Tibial nerve (tissue), 4 donors: ENCODE measurements around the gene DHX36. TPM values are rescaled to one million over a fixed set of nuclear protein-coding genes. Genes with fewer than 3 reads are reported as not detected.

Source experiments
- DNase-seq, 2 donors: peaks; one replicate each; pipeline ENCODE4 v3.0.0-alpha.2; 2019; ENCODE audit warnings: low spot score in 2 of 2
- H3K27ac ChIP-seq, 4 donors: fragments of 200-600 bp; sonication (generic) in 3 of 4; one replicate each; pipeline ENCODE4 v1.5.1; 2017 to 2019; ENCODE audit warnings: mild to moderate bottlenecking in 1 of 4
- H3K27me3 ChIP-seq, 2 donors: fragments of 200-600 bp; sonication (generic) in 1 of 2; one replicate each; pipeline versions ENCODE4 v1.5.1 to v1.6.0; 2017 to 2019
- H3K36me3 ChIP-seq, 3 donors: fragments of 200-600 bp; sonication (generic); one replicate each; pipeline ENCODE4 v1.5.1; 2018 to 2019
- H3K4me1 ChIP-seq, 4 donors: fragments of 200-600 bp; sonication (generic) in 3 of 4; one replicate each; pipeline ENCODE4 v1.5.1; 2017 to 2019
- H3K4me3 ChIP-seq, 4 donors: fragments of 200-600 bp; sonication (generic) in 3 of 4; one replicate each; pipeline ENCODE4 v1.5.1; 2017 to 2019; ENCODE audit warnings: mild to moderate bottlenecking in 1 of 4, moderate library complexity in 1 of 4
- H3K9me3 ChIP-seq, 4 donors: fragments of 200-600 bp; sonication (generic) in 3 of 4; one replicate each; pipeline ENCODE4 v1.5.1; 2017 to 2019
- EP300 ChIP-seq, 2 donors: sonication (generic); formaldehyde crosslinking; IDR thresholded peaks; one replicate each; pipeline ENCODE4 v1.6.1; 2017; ENCODE audit warnings: antibody characterized with exemption in 2 of 2, mild to moderate bottlenecking in 1 of 2
- POLR2A ChIP-seq, 2 donors: fragments of 450-650 bp; IDR thresholded peaks; one replicate each; pipeline ENCODE4 v1.6.1; 2017; ENCODE audit warnings: antibody characterized with exemption in 2 of 2, mild to moderate bottlenecking in 2 of 2, moderate library complexity in 2 of 2
- WGBS, 2 donors: methylation state at CpG; one replicate each; pipeline ENCODE4 v1.1.5; 2018; 5-methylcytosine and 5-hydroxymethylcytosine counted together
- total RNA-seq, 4 donors: library from RNA; depleted of rRNA; stranded (reverse); fragments of >200 nt; gene quantifications; one replicate each; pipeline ENCODE4 v1.1.0, GENCODE V29; 2016
- TF ChIP-seq, protein P1 (sequence below), 5 experiments: fragments of 200-600 bp in 3 of 5; fragments of 450-650 bp in 2 of 5; sonication (generic) in 3 of 5; IDR thresholded peaks; one replicate each; pipeline ENCODE4 v1.5.1; 2016 to 2019; ENCODE audit warnings: antibody characterized with exemption in 5 of 5, mild to moderate bottlenecking in 3 of 5, moderate library complexity in 2 of 5

The DHX36 gene
- total RNA-seq, 4 donors from 2014 or later: 60.6 to 73.5 (median 64.5) TPM

DNA sequence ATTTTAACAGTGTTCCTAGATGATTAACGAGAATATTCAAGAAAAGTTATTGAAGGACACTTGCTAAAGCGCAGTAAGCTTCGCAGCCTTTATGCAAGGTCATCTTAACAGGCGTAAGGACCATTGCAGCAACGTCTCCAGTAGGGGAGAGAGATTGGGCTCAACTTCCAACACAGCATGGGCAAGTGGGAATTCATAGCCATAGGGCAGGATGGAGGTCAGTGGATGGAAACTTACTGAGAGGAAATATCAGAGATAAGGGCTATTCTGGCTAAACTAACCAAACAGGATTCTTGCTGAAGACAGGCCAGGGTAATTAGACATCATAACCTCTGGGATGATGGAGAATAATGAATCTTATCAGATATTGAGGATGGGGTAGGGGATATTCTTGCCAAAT lies 82.8 kb downstream of the DHX36 start:
- TF ChIP-seq, protein P1, sequence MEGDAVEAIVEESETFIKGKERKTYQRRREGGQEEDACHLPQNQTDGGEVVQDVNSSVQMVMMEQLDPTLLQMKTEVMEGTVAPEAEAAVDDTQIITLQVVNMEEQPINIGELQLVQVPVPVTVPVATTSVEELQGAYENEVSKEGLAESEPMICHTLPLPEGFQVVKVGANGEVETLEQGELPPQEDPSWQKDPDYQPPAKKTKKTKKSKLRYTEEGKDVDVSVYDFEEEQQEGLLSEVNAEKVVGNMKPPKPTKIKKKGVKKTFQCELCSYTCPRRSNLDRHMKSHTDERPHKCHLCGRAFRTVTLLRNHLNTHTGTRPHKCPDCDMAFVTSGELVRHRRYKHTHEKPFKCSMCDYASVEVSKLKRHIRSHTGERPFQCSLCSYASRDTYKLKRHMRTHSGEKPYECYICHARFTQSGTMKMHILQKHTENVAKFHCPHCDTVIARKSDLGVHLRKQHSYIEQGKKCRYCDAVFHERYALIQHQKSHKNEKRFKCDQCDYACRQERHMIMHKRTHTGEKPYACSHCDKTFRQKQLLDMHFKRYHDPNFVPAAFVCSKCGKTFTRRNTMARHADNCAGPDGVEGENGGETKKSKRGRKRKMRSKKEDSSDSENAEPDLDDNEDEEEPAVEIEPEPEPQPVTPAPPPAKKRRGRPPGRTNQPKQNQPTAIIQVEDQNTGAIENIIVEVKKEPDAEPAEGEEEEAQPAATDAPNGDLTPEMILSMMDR (IDR thresholded peaks at IDR 0.05): no peak
- no peak for TF ChIP-seq POLR2A (IDR thresholded peaks at IDR 0.05)
- TF ChIP-seq EP300 (IDR thresholded peaks at IDR 0.05): no peak
- peaks cover 0 to 14% (median 0%) of the 10 kb centered on the region in 3 donors for H3K36me3 ChIP-seq
- no peak overlapping the region for H3K4me3 ChIP-seq
- DNase-seq: no peak
- H3K9me3 ChIP-seq: no peaks in the 10 kb centered on the region
- peaks cover 0 to 60% (median 16%) of the 10 kb centered on the region in 4 donors for H3K4me1 ChIP-seq
- WGBS, 2 donors: 87 to 94% methylated on average over 5 of the region's 5 CpGs
- H3K27me3 ChIP-seq: no peaks in the 10 kb centered on the region
- peak overlapping the region in 3 of 4 donors; percentile 63 to 92 (median 82) for H3K27ac ChIP-seq

DNA sequence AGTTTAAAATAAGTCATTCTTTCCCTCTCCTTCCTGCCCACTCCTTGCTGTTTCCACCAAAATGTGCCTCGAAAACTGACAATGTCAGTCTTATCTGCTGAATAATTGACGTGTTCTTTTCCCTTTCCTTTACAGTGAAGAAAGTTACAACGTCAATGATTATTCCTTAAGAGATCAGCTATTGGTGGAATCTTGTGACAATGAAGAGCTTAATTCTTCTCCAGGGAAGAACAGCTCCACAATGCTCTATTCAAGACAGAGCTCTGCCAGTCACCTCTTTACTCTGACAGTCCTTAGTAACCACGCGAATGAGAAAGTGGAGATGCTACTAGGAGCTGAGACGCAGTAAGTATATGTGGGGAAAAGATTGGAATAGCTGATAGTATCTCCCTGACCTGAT lies 84.1 kb downstream of the DHX36 start:
- Histone ChIP-seq H3K36me3 (peaks cover 0 to 14% (median 0%) of the 10 kb centered on the region in 3 donors), H3K4me3 (no peak overlapping the region), H3K9me3 (no peaks in the 10 kb centered on the region), H3K27me3 (no peaks in the 10 kb centered on the region), H3K4me1 (peaks cover 0 to 48% (median 16%) of the 10 kb centered on the region in 4 donors), H3K27ac (peak overlapping the region in 2 of 4 donors; percentile 6 to 82)
- no peak for TF ChIP-seq EP300 (IDR thresholded peaks at IDR 0.05)
- 57 to 67% methylated on average over 6 of the region's 6 CpGs for WGBS, 2 donors
- DNase-seq: no peak

DNA sequence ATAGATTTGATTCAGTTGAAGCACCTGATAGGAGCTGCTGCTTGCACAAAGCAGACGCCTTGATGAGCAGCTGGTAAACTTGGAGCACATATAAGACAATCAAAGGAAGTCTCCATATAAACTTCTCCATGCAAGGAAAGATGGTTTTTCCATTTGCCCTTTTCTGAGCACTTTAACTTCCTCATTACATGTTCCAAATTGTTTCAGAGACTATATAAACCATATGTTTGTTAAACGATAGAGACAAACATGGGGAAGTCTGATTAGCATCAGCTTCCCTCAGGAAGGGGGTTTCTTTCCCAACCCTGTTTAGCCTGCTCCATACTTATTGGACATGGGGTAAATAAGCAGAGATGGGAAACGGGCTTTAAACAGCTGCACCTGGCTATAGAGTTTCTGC lies 88.0 kb downstream of the DHX36 start:
- H3K27ac ChIP-seq: no peak overlapping the region
- H3K36me3 ChIP-seq: peaks cover 0 to 35% (median 0%) of the 10 kb centered on the region in 3 donors
- no peaks in the 10 kb centered on the region for H3K27me3 ChIP-seq
- no peak overlapping the region for H3K4me3 ChIP-seq
- no peak for TF ChIP-seq EP300 (IDR thresholded peaks at IDR 0.05)
- TF ChIP-seq POLR2A (IDR thresholded peaks at IDR 0.05): no peak
- TF ChIP-seq, protein P1 (IDR thresholded peaks at IDR 0.05): no peak
- H3K9me3 ChIP-seq: no peaks in the 10 kb centered on the region
- peaks cover 0 to 14% (median under 1%) of the 10 kb centered on the region in 4 donors for H3K4me1 ChIP-seq
- WGBS, 2 donors: 62 to 64% methylated on average over 3 of the region's 3 CpGs
- no peak for DNase-seq

DNA sequence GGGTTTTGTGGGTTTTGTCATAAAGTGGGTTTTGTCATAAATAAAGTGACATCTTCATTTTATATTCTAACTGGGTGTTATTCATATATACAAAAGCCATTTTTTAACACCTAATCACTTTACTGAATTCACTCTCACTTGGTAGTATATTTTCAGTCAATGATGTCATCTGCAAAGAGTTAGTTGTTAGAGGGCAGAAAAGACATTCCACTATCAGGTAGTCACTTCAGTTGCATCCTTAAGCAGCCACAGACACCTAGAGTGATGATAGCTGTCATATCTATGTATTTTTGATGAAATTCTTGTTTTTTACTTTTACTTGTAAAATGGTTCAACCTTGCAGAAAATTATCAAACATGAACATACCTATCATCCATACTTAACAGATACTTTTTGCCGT lies 89.0 kb downstream of the DHX36 start:
- H3K27me3 ChIP-seq: no peaks in the 10 kb centered on the region
- no peak overlapping the region for H3K4me3 ChIP-seq
- WGBS, 2 donors: 98 to 100% methylated on average over 1 of the region's 1 CpG
- no peak overlapping the region for H3K27ac ChIP-seq
- peaks cover 0 to 25% (median 0%) of the 10 kb centered on the region in 3 donors for H3K36me3 ChIP-seq
- TF ChIP-seq, protein P1 (IDR thresholded peaks at IDR 0.05): no peak
- no peak for TF ChIP-seq EP300 (IDR thresholded peaks at IDR 0.05)
- TF ChIP-seq POLR2A (IDR thresholded peaks at IDR 0.05): no peak
- H3K9me3 ChIP-seq: no peaks in the 10 kb centered on the region
- no peak for DNase-seq
- peaks cover 0 to 7% (median 0%) of the 10 kb centered on the region in 4 donors for H3K4me1 ChIP-seq

DNA sequence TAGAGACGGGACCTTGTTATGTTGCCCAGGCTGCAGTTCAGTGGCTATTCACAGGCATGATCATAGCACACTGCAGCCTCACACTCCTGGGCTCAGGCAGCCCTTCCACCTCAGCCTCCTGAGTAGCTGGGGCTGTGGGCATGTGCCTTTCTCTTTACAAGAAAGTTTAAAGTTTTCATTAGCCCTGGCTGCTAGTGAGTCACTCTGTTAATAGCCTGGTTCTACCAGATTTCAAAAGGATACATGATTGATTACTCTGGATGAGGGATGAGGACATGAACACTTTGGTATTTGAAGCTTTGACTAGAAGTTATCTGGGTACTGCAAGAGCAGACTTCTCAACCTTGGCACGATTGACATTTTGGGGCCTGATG lies 95.1 kb downstream of the DHX36 start:
- no peaks in the 10 kb centered on the region for H3K9me3 ChIP-seq
- peaks cover 0 to 22% (median 0%) of the 10 kb centered on the region in 3 donors for H3K36me3 ChIP-seq
- no peak for DNase-seq
- WGBS, 2 donors: 82 to 93% methylated on average over 2 of the region's 2 CpGs
- TF ChIP-seq, protein P1 (IDR thresholded peaks at IDR 0.05): no peak
- no peak for TF ChIP-seq POLR2A (IDR thresholded peaks at IDR 0.05)
- TF ChIP-seq EP300 (IDR thresholded peaks at IDR 0.05): no peak
- H3K27ac ChIP-seq: no peak overlapping the region
- peaks cover 0 to 11% (median 0%) of the 10 kb centered on the region in 4 donors for H3K4me1 ChIP-seq
- H3K4me3 ChIP-seq: no peak overlapping the region
- H3K27me3 ChIP-seq: no peaks in the 10 kb centered on the region
